NK-92 (cell line): ENCODE results near the gene KCNK5.

ENCODE experiments used
- DNase-seq: peaks from one replicate; lab custom pipeline; 2025; ENCODE audit not compliant: unreplicated experiment; lab: John Stamatoyannopoulos, UW

Gene KCNK5

GRCh38 chr6:39228992-39229767 is at the start of gene KCNK5:
Gene KCNK5, minus strand, starts transcription at chr6:39229475. Its CDS starts 364 bp downstream, at chr6:39229111.
- no peak for DNase-seq

GRCh38 chr6:39276379-39276995 is 47.2 kb upstream of the KCNK5 start:
- no peak for DNase-seq

GRCh38 chr6:39274903-39275302 is 45.6 kb upstream of the KCNK5 start:
- DNase-seq: no peak

- DNase-seq: no peak
These were observed 45.2 kb upstream of the KCNK5 start for GRCh38 chr6:39274471-39274870.

- no peak for DNase-seq
These were observed 44.1 kb upstream of the KCNK5 start for GRCh38 chr6:39273406-39273821.

- no peak for DNase-seq
These were observed 40.7 kb upstream of the KCNK5 start for GRCh38 chr6:39269961-39270360.

- DNase-seq: no peak
These were observed 39.4 kb upstream of the KCNK5 start for GRCh38 chr6:39268721-39269120.

GRCh38 chr6:39268171-39268570 is 38.9 kb upstream of the KCNK5 start:
- no peak for DNase-seq

GRCh38 chr6:39266782-39267355 is 37.6 kb upstream of the KCNK5 start:
- DNase-seq: no peak

- no peak for DNase-seq
These were observed 37.1 kb upstream of the KCNK5 start for GRCh38 chr6:39266375-39266774.

- DNase-seq: no peak
These were observed 34.2 kb upstream of the KCNK5 start for GRCh38 chr6:39263303-39264037.

GRCh38 chr6:39261751-39262150 is 32.5 kb upstream of the KCNK5 start:
- DNase-seq: no peak

- no peak for DNase-seq
These were observed 31.7 kb upstream of the KCNK5 start for GRCh38 chr6:39260953-39261352.

GRCh38 chr6:39260456-39260855 is 31.2 kb upstream of the KCNK5 start:
- DNase-seq: no peak

GRCh38 chr6:39256294-39256940 is 27.1 kb upstream of the KCNK5 start:
- DNase-seq: no peak

GRCh38 chr6:39254999-39255535 is 25.8 kb upstream of the KCNK5 start:
- no peak for DNase-seq

- DNase-seq: no peak
These were observed 22.1 kb upstream of the KCNK5 start for GRCh38 chr6:39251406-39251805.

- DNase-seq: no peak
These were observed 21.2 kb upstream of the KCNK5 start for GRCh38 chr6:39250507-39250906.

- no peak for DNase-seq
These were observed 20.0 kb upstream of the KCNK5 start for GRCh38 chr6:39249278-39249677.

- DNase-seq: no peak
These were observed 18.5 kb upstream of the KCNK5 start for GRCh38 chr6:39247667-39248194.

GRCh38 chr6:39243809-39244208 is 14.5 kb upstream of the KCNK5 start:
- DNase-seq: no peak
